Liver (tissue), 9 donors: ENCODE measurements around the gene PNMA8B. TPM values are rescaled to one million over a fixed set of nuclear protein-coding genes. Genes with fewer than 3 reads are reported as not detected.

Experiments used
- DNase-seq: peaks from one replicate; pipeline ENCODE4 v3.0.0-alpha.2; 2017; ENCODE audit warnings: low spot score
- H3K27ac ChIP-seq, 2 donors: one replicate each; pipeline ENCODE4 v1.7.0; 2013; ENCODE audit warnings: inconsistent platforms in 2 of 2, low read length in 2 of 2, control low read depth in 1 of 2, low read depth in 1 of 2, mild to moderate bottlenecking in 1 of 2
- H3K27me3 ChIP-seq, 4 donors: one replicate each; pipeline versions ENCODE4 v1.6.1 to v1.7.0; 2013; ENCODE audit warnings: low read length in 3 of 4, inconsistent platforms in 1 of 4, mild to moderate bottlenecking in 1 of 4, moderate library complexity in 1 of 4; ENCODE audit not compliant: control insufficient read depth in 4 of 4, insufficient read depth in 4 of 4
- H3K36me3 ChIP-seq, 4 donors: one replicate each; pipeline versions ENCODE4 v1.6.1 to v1.7.0; 2013; ENCODE audit warnings: low read length in 3 of 4, mild to moderate bottlenecking in 3 of 4, low read depth in 1 of 4, moderate library complexity in 1 of 4; ENCODE audit not compliant: control insufficient read depth in 4 of 4, insufficient read depth in 3 of 4
- H3K4me1 ChIP-seq, 4 donors: one replicate each; pipeline versions ENCODE4 v1.6.1 to v1.7.0; 2013; ENCODE audit warnings: low read length in 3 of 4, mild to moderate bottlenecking in 3 of 4, moderate library complexity in 1 of 4; ENCODE audit not compliant: control insufficient read depth in 4 of 4, insufficient read depth in 4 of 4
- H3K4me3 ChIP-seq, 3 donors: one replicate each; pipeline versions ENCODE4 v1.6.1 to v1.7.0; 2013; ENCODE audit warnings: low read length in 3 of 3, control low read depth in 1 of 3, low read depth in 1 of 3, mild to moderate bottlenecking in 1 of 3
- H3K9ac ChIP-seq, 2 donors: one replicate each; pipeline ENCODE4 v1.7.0; 2013; ENCODE audit warnings: low read length in 2 of 2, mild to moderate bottlenecking in 2 of 2, moderate library complexity in 2 of 2, control low read depth in 1 of 2, low read depth in 1 of 2
- H3K9me3 ChIP-seq, 4 donors: one replicate each; pipeline versions ENCODE4 v1.6.1 to v1.7.0; 2013; ENCODE audit warnings: low read length in 3 of 4; ENCODE audit not compliant: control insufficient read depth in 4 of 4
- EGR1 ChIP-seq, 2 donors: IDR thresholded peaks; 2 replicates each; pipeline ENCODE4 v1.6.1; 2016 to 2018; ENCODE audit warnings: antibody characterized with exemption in 2 of 2, low read depth in 2 of 2
- FOXA1 ChIP-seq: IDR thresholded peaks from 2 replicates; pipeline ENCODE4 v1.6.1; 2016; ENCODE audit warnings: antibody characterized with exemption
- FOXA2 ChIP-seq: IDR thresholded peaks from 2 replicates; pipeline ENCODE4 v1.6.1; 2016; ENCODE audit warnings: antibody characterized with exemption
- GABPA ChIP-seq, 2 donors: IDR thresholded peaks in 1 of 2; conservative IDR thresholded peaks in 1 of 2; 2 replicates each; pipeline ENCODE4 v1.6.1; 2016; ENCODE audit warnings: antibody characterized with exemption in 2 of 2, mild to moderate bottlenecking in 1 of 2, moderate library complexity in 1 of 2
- HNF4A ChIP-seq, 2 donors: conservative IDR thresholded peaks; 2 replicates each; pipeline ENCODE4 v1.6.1; 2016; ENCODE audit warnings: antibody characterized with exemption in 2 of 2, mild to moderate bottlenecking in 2 of 2
- HNF4G ChIP-seq: IDR thresholded peaks from 2 replicates; pipeline ENCODE4 v1.6.1; 2016; ENCODE audit warnings: antibody characterized with exemption
- JUND ChIP-seq, 2 donors: IDR thresholded peaks; 2 replicates each; pipeline ENCODE4 v1.6.1; 2016; ENCODE audit warnings: antibody characterized with exemption in 2 of 2
- NR2F2 ChIP-seq: IDR thresholded peaks from 2 replicates; pipeline ENCODE4 v1.6.1; 2016; ENCODE audit warnings: antibody characterized with exemption
- RAD21 ChIP-seq, 2 donors: IDR thresholded peaks; 2 replicates each; pipeline ENCODE4 v1.6.1; 2016; ENCODE audit warnings: antibody characterized with exemption in 2 of 2, mild to moderate bottlenecking in 2 of 2
- RXRA ChIP-seq, 2 donors: IDR thresholded peaks; 2 replicates each; pipeline ENCODE4 v1.6.1; 2017 to 2018; ENCODE audit warnings: antibody characterized with exemption in 2 of 2, mild to moderate bottlenecking in 1 of 2
- SP1 ChIP-seq: IDR thresholded peaks from 2 replicates; pipeline ENCODE4 v1.6.1; 2018; ENCODE audit warnings: antibody characterized with exemption, mild to moderate bottlenecking
- TAF1 ChIP-seq: conservative IDR thresholded peaks from 2 replicates; pipeline ENCODE4 v1.6.1; 2016; ENCODE audit warnings: antibody characterized with exemption, mild to moderate bottlenecking
- YY1 ChIP-seq: IDR thresholded peaks from 2 replicates; pipeline ENCODE4 v1.6.1; 2016; ENCODE audit warnings: antibody characterized with exemption, mild to moderate bottlenecking
- WGBS: extraction: QIAGEN DNeasy Blood & Tissue Kit; methylation state at CpG from one replicate; pipeline ENCODE4 v1.1.7; 2013; 5-methylcytosine and 5-hydroxymethylcytosine counted together
- polyA plus RNA-seq, 2 donors: library from polyadenylated mRNA; stranded (reverse) in 1 of 2; unstranded in 1 of 2; fragments of 200-250 nt in 1 of 2; fragments of >200 nt in 1 of 2; fragmentation: Nextera tagmentation in 1 of 2; extraction: Ambion mirVana in 1 of 2; gene quantifications; one replicate each; pipeline versions ENCODE4 v1.2.1 to v1.2.3, GENCODE V29; 2013 to 2015
- total RNA-seq, 2 donors: library from RNA; depleted of rRNA; stranded (reverse); fragments of >200 nt; gene quantifications; one replicate each; pipeline ENCODE4 v1.2.3, GENCODE V29; 2014
- TF ChIP-seq, protein P1 (sequence below): IDR thresholded peaks from 2 replicates; pipeline ENCODE4 v1.6.1; 2016; ENCODE audit warnings: antibody characterized with exemption
- TF ChIP-seq, protein P2 (sequence below): fragments of 150-350 bp; IDR thresholded peaks from 2 replicates; pipeline ENCODE4 v1.5.1; 2017; ENCODE audit warnings: improper control_type of control experiment, low read depth, low read length; ENCODE audit not compliant: missing input control
- TF ChIP-seq, protein P3 (sequence below): IDR thresholded peaks from 2 replicates; pipeline ENCODE4 v1.6.1; 2016; ENCODE audit warnings: antibody characterized with exemption
- TF ChIP-seq, protein P4 (sequence below): IDR thresholded peaks from 2 replicates; pipeline ENCODE4 v1.6.1; 2016; ENCODE audit warnings: antibody characterized with exemption
- donor health status: healthy.
- donor health status: healthy.
- donor health status: healthy.
- donor health status: healthy.
- donor health status: healthy.

The PNMA8B gene
- total and polyA plus RNA-seq, 4 donors: 0.15 to 0.59 (median 0.39) TPM

DNA sequence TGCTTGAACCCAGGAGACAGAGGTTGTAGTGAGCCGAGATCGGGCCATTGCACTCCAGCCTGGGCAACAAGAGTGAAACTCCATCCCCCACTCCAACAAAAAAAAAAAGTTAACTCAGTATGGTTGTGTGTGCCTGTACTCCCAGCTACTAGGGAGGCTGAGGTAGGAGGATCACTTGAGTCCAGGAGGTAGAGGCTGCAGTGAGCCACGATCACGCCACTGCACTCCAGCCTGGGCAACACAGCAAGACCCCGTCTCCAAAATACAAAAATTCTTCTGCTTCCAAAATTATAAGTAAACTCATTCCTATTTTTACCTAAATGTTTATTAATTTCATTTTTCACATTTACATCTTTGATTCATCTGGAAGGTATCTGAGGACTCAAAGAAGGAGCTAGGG lies 38.7 kb downstream of the PNMA8B start:
- no peaks in the 10 kb centered on the region for H3K4me1 ChIP-seq
- TF ChIP-seq TAF1 (no peak), HNF4A (conservative IDR thresholded peaks at IDR 0.05) (no peak), SP1 (no peak), RXRA (IDR thresholded peaks at IDR 0.05) (no peak), FOXA2 (no peak), HNF4G (no peak), FOXA1 (no peak), RAD21 (IDR thresholded peaks at IDR 0.05) (no peak), YY1 (no peak), GABPA (IDR thresholded peaks at IDR 0.05 in 1 of 2, conservative IDR thresholded peaks at IDR 0.05 in 1 of 2) (no peak), JUND (IDR thresholded peaks at IDR 0.05) (no peak)
- TF ChIP-seq, protein P1, sequence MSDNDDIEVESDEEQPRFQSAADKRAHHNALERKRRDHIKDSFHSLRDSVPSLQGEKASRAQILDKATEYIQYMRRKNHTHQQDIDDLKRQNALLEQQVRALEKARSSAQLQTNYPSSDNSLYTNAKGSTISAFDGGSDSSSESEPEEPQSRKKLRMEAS: no peak
- TF ChIP-seq, protein P2, sequence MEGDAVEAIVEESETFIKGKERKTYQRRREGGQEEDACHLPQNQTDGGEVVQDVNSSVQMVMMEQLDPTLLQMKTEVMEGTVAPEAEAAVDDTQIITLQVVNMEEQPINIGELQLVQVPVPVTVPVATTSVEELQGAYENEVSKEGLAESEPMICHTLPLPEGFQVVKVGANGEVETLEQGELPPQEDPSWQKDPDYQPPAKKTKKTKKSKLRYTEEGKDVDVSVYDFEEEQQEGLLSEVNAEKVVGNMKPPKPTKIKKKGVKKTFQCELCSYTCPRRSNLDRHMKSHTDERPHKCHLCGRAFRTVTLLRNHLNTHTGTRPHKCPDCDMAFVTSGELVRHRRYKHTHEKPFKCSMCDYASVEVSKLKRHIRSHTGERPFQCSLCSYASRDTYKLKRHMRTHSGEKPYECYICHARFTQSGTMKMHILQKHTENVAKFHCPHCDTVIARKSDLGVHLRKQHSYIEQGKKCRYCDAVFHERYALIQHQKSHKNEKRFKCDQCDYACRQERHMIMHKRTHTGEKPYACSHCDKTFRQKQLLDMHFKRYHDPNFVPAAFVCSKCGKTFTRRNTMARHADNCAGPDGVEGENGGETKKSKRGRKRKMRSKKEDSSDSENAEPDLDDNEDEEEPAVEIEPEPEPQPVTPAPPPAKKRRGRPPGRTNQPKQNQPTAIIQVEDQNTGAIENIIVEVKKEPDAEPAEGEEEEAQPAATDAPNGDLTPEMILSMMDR: no peak
- TF ChIP-seq, protein P3, sequence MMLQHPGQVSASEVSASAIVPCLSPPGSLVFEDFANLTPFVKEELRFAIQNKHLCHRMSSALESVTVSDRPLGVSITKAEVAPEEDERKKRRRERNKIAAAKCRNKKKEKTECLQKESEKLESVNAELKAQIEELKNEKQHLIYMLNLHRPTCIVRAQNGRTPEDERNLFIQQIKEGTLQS: no peak
- H3K9ac ChIP-seq: no peak overlapping the region
- no peaks in the 10 kb centered on the region for H3K27me3 ChIP-seq
- WGBS: 83% methylated on average over 5 of the region's 5 CpGs
- no peak for DNase-seq
- no peaks in the 10 kb centered on the region for H3K9me3 ChIP-seq
- H3K27ac ChIP-seq: no peak overlapping the region
- H3K4me3 ChIP-seq: no peak overlapping the region
- no peaks in the 10 kb centered on the region for H3K36me3 ChIP-seq

DNA sequence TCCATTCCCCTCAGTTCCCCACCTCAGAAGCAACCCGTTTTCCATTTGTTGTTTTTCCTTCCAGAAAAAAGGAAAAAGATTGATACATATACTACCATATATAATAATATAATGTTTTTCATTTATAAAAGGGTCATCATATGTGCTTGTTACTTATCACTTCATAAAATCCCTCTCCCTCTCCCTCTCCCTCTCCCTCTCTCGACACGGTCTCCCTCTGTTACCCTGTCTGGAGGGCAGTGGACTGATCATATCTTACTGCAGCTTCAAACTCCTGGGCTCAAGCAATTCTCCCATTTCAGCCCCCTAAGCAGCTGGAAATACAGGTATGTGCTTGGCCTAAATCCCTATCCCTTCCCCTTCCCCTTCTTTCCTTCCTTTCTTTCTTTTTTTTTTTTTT lies 41.4 kb downstream of the PNMA8B start:
- WGBS: 44% methylated on average over 3 of the region's 3 CpGs
- no peak for DNase-seq
- no peaks in the 10 kb centered on the region for H3K36me3 ChIP-seq
- no peak overlapping the region for H3K9ac ChIP-seq
- H3K9me3 ChIP-seq: no peaks in the 10 kb centered on the region
- no peaks in the 10 kb centered on the region for H3K27me3 ChIP-seq
- H3K4me3 ChIP-seq: no peak overlapping the region
- no peaks in the 10 kb centered on the region for H3K4me1 ChIP-seq
- no peak for TF ChIP-seq HNF4A (conservative IDR thresholded peaks at IDR 0.05)
- TF ChIP-seq FOXA1: no peak
- TF ChIP-seq, protein P3: no peak
- TF ChIP-seq TAF1: no peak
- no peak for TF ChIP-seq RXRA (IDR thresholded peaks at IDR 0.05)
- no peak for TF ChIP-seq GABPA (IDR thresholded peaks at IDR 0.05 in 1 of 2, conservative IDR thresholded peaks at IDR 0.05 in 1 of 2)
- TF ChIP-seq EGR1 (IDR thresholded peaks at IDR 0.05; ENCODE audit: low read depth in 2 of 2): no peak
- TF ChIP-seq, protein P4, sequence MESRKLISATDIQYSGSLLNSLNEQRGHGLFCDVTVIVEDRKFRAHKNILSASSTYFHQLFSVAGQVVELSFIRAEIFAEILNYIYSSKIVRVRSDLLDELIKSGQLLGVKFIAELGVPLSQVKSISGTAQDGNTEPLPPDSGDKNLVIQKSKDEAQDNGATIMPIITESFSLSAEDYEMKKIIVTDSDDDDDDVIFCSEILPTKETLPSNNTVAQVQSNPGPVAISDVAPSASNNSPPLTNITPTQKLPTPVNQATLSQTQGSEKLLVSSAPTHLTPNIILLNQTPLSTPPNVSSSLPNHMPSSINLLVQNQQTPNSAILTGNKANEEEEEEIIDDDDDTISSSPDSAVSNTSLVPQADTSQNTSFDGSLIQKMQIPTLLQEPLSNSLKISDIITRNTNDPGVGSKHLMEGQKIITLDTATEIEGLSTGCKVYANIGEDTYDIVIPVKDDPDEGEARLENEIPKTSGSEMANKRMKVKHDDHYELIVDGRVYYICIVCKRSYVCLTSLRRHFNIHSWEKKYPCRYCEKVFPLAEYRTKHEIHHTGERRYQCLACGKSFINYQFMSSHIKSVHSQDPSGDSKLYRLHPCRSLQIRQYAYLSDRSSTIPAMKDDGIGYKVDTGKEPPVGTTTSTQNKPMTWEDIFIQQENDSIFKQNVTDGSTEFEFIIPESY: no peak
- TF ChIP-seq, protein P2: no peak
- TF ChIP-seq, protein P1: no peak
- TF ChIP-seq YY1: no peak
- no peak for TF ChIP-seq HNF4G
- no peak for TF ChIP-seq JUND (IDR thresholded peaks at IDR 0.05)
- no peak for TF ChIP-seq RAD21 (IDR thresholded peaks at IDR 0.05)
- no peak for TF ChIP-seq NR2F2
- no peak for TF ChIP-seq FOXA2
- no peak overlapping the region for H3K27ac ChIP-seq
